H1 (cell line): ENCODE measurements around the gene CHRDL2. TPM values are rescaled to one million over a fixed set of nuclear protein-coding genes. Genes with fewer than 3 reads are reported as not detected.

Source experiments
- CTCF ChIA-PET: fragments of 300-600 bp; sonication (Branson Sonifier 250); formaldehyde crosslinking; loops from one replicate; lab custom pipeline; 2021; ENCODE audit not compliant: partially characterized antibody; lab: Charles Lee
- POLR2A ChIA-PET: fragments of 300-600 bp; sonication (Branson Sonifier 250); formaldehyde crosslinking; loops from one replicate; lab custom pipeline; 2021; ENCODE audit warnings: inconsistent platforms; ENCODE audit not compliant: partially characterized antibody; lab: Charles Lee
- DNase-seq, 2 experiments: peaks; one replicate each; pipeline versions ENCODE4 v3.0.0 to v3.0.0-alpha.2; 2010 to 2022; ENCODE audit warnings: low spot score in 2 of 2, low read depth in 1 of 2, mixed read lengths in 1 of 2
- FAIRE-seq: peaks from 2 replicates; lab custom pipeline; 2011; peaks lifted over from hg19 to GRCh38; lab: Jason Lieb, UNC
- H2AFZ ChIP-seq: 2 replicates; pipeline ENCODE4 v1.8.1; 2012; ENCODE audit warnings: low read length, inconsistent platforms
- H2AK5ac ChIP-seq: 2 replicates; pipeline ENCODE4 v1.6.1; 2013; ENCODE audit warnings: low read depth, low read length
- H2BK120ac ChIP-seq: replicated peaks from 2 replicates; pipeline ENCODE3; 2013; ENCODE audit warnings: low read depth, low read length, inconsistent platforms
- H2BK12ac ChIP-seq: 2 replicates; pipeline ENCODE4 v1.6.1; 2013; ENCODE audit warnings: low read depth, low read length
- H2BK15ac ChIP-seq: 2 replicates; pipeline ENCODE4 v1.6.1; 2013; ENCODE audit warnings: low read length
- H2BK20ac ChIP-seq: 2 replicates; pipeline ENCODE4 v1.6.1; 2013; ENCODE audit warnings: low read length
- H2BK5ac ChIP-seq: 2 replicates; pipeline ENCODE4 v1.6.1; 2013; ENCODE audit warnings: low read depth, low read length
- H3K14ac ChIP-seq: 2 replicates; pipeline ENCODE4 v1.6.1; 2013; ENCODE audit warnings: inconsistent platforms; ENCODE audit not compliant: insufficient read length
- H3K18ac ChIP-seq: 2 replicates; pipeline ENCODE4 v1.6.1; 2013; ENCODE audit warnings: low read length; ENCODE audit errors: extremely low read depth
- H3K23ac ChIP-seq: 2 replicates; pipeline ENCODE4 v1.6.1; 2013; ENCODE audit warnings: inconsistent platforms; ENCODE audit not compliant: insufficient read length
- H3K23me2 ChIP-seq: 2 replicates; pipeline ENCODE4 v1.6.1; 2013; ENCODE audit warnings: low read depth, low read length
- H3K27ac ChIP-seq: 2 replicates; pipeline ENCODE4 v1.6.1; 2011; ENCODE audit warnings: low read depth, low read length, inconsistent platforms
- H3K27me3 ChIP-seq, 4 experiments: replicated peaks in 1 of 4; 1 replicate in 1 of 4; 2 replicates in 3 of 4; pipeline versions ENCODE4 v1.6.1 to v1.8.1; 2011 to 2013; ENCODE audit warnings: low read length in 3 of 4, mild to moderate bottlenecking in 3 of 4, inconsistent platforms in 2 of 4, mixed read lengths in 2 of 4, moderate library complexity in 1 of 4; ENCODE audit not compliant: control insufficient read depth in 3 of 4, insufficient read depth in 3 of 4; ENCODE audit errors: extremely low read depth in 1 of 4
- H3K36me3 ChIP-seq, 4 experiments: 2 replicates each; pipeline versions ENCODE4 v1.6.1 to v1.8.1; 2011 to 2013; ENCODE audit warnings: mild to moderate bottlenecking in 4 of 4, low read length in 3 of 4, moderate library complexity in 2 of 4, control low read depth in 1 of 4, inconsistent platforms in 1 of 4; ENCODE audit not compliant: insufficient read depth in 4 of 4, control insufficient read depth in 2 of 4
- H3K4ac ChIP-seq: replicated peaks from 2 replicates; pipeline ENCODE3; 2013; ENCODE audit warnings: low read length, low read depth, mixed read lengths, inconsistent platforms; ENCODE audit not compliant: insufficient read length
- H3K4me1 ChIP-seq, 4 experiments: replicated peaks in 1 of 4; 1 replicate in 1 of 4; 2 replicates in 3 of 4; pipeline versions ENCODE4 v1.6.1 to v1.8.1; 2011 to 2013; ENCODE audit warnings: low read length in 3 of 4, inconsistent platforms in 2 of 4, mixed read lengths in 1 of 4; ENCODE audit not compliant: insufficient read depth in 4 of 4, control insufficient read depth in 3 of 4
- H3K4me2 ChIP-seq, 2 experiments: 2 replicates each; pipeline versions ENCODE4 v1.6.1 to v1.8.1; 2011 to 2013; ENCODE audit warnings: low read depth in 2 of 2, low read length in 2 of 2, control low read depth in 1 of 2, inconsistent platforms in 1 of 2, mild to moderate bottlenecking in 1 of 2; ENCODE audit not compliant: insufficient read depth in 1 of 2
- H3K4me3 ChIP-seq, 4 experiments: fragments of 200-600, 300-600 bp in 1 of 4; sonication (generic), shearing (Covaris generic), sonication (Bioruptor Twin) in 1 of 4; 2 replicates each; pipeline versions ENCODE4 v1.5.1 to v1.8.1; 2011 to 2016; ENCODE audit warnings: low read length in 4 of 4, low read depth in 3 of 4, control low read depth in 2 of 4, inconsistent platforms in 2 of 4, mild to moderate bottlenecking in 2 of 4, mixed read lengths in 1 of 4, moderate library complexity in 1 of 4; ENCODE audit not compliant: insufficient read depth in 2 of 4; ENCODE audit errors: extremely low read depth in 1 of 4
- H3K56ac ChIP-seq: replicated peaks from 2 replicates; pipeline ENCODE3; 2013; ENCODE audit warnings: low read depth, mild to moderate bottlenecking, mixed read lengths, low read length, inconsistent platforms; ENCODE audit not compliant: insufficient read length
- H3K79me1 ChIP-seq: 2 replicates; pipeline ENCODE4 v1.6.1; 2013; ENCODE audit warnings: low read depth, low read length, control low read depth
- H3K79me2 ChIP-seq, 2 experiments: 2 replicates each; pipeline versions ENCODE4 v1.6.1 to v1.8.1; 2012 to 2013; ENCODE audit warnings: low read length in 2 of 2, mild to moderate bottlenecking in 2 of 2, inconsistent platforms in 1 of 2; ENCODE audit not compliant: insufficient read depth in 2 of 2, control insufficient read depth in 1 of 2
- H3K9ac ChIP-seq, 4 experiments: replicated peaks in 1 of 4; 1 replicate in 1 of 4; 2 replicates in 3 of 4; pipeline versions ENCODE4 v1.6.1 to v1.8.1; 2011 to 2013; ENCODE audit warnings: low read depth in 3 of 4, low read length in 3 of 4, control low read depth in 2 of 4, mild to moderate bottlenecking in 2 of 4, moderate library complexity in 2 of 4, inconsistent platforms in 1 of 4; ENCODE audit errors: extremely low read depth in 1 of 4
- H3K9me3 ChIP-seq, 2 experiments: 2 replicates each; pipeline versions ENCODE4 v1.6.1 to v1.8.1; 2012 to 2013; ENCODE audit warnings: mild to moderate bottlenecking in 2 of 2, moderate library complexity in 2 of 2, control low read depth in 1 of 2, inconsistent platforms in 1 of 2, low read depth in 1 of 2, low read length in 1 of 2, mixed read lengths in 1 of 2; ENCODE audit not compliant: insufficient read depth in 2 of 2
- H4K20me1 ChIP-seq, 2 experiments: replicated peaks in 1 of 2; 2 replicates each; pipeline versions ENCODE3 to v1.8.1; 2011 to 2013; ENCODE audit warnings: inconsistent platforms in 2 of 2, low read length in 2 of 2, mild to moderate bottlenecking in 1 of 2; ENCODE audit not compliant: insufficient read depth in 2 of 2, control insufficient read depth in 1 of 2
- H4K5ac ChIP-seq: 2 replicates; pipeline ENCODE4 v1.6.1; 2013; ENCODE audit warnings: low read length, low read depth, mixed read lengths, inconsistent platforms; ENCODE audit not compliant: insufficient read length
- H4K8ac ChIP-seq: 2 replicates; pipeline ENCODE4 v1.8.0; 2013; ENCODE audit warnings: mild to moderate bottlenecking, moderate library complexity, low read length, inconsistent platforms; ENCODE audit not compliant: insufficient read depth; ENCODE audit errors: extremely low read depth
- H4K91ac ChIP-seq: replicated peaks from 2 replicates; pipeline ENCODE3; 2013; ENCODE audit warnings: low read length, mixed read lengths, inconsistent platforms; ENCODE audit not compliant: insufficient read length
- ASH2L ChIP-seq: fragments of 200-600, 300-600 bp; sonication (generic); IDR thresholded peaks from one replicate; pipeline ENCODE4 v1.7.1; 2017; ENCODE audit warnings: low read length
- ATF3 ChIP-seq: IDR thresholded peaks from 2 replicates; pipeline ENCODE4 v1.6.1; 2011; ENCODE audit warnings: low read depth, mild to moderate bottlenecking, low read length; ENCODE audit not compliant: insufficient read depth
- BCL11A ChIP-seq, 2 experiments: IDR thresholded peaks; one replicate each; pipeline ENCODE4 v1.6.1; 2011; ENCODE audit warnings: low read depth in 2 of 2, low read length in 2 of 2, mild to moderate bottlenecking in 2 of 2
- CTCF ChIP-seq, 3 experiments: IDR thresholded peaks; 1 replicate in 2 of 3; 2 replicates in 1 of 3; pipeline versions ENCODE4 v1.5.1 to v1.6.1; 2011; ENCODE audit warnings: low read length in 3 of 3, mild to moderate bottlenecking in 3 of 3, inconsistent platforms in 2 of 3, low read depth in 1 of 3, moderate library complexity in 1 of 3; ENCODE audit not compliant: insufficient read depth in 1 of 3; ENCODE audit errors: control extremely low read depth in 1 of 3
- EGR1 ChIP-seq: IDR thresholded peaks from 2 replicates; pipeline ENCODE4 v1.6.1; 2011; ENCODE audit warnings: low read depth, low read length, borderline replicate concordance
- EZH2 ChIP-seq: fragments of 200-600 bp; sonication (generic); IDR thresholded peaks from 2 replicates; pipeline ENCODE4 v1.7.1; 2012; ENCODE audit warnings: low read depth, mild to moderate bottlenecking, moderate library complexity, low read length, inconsistent platforms; ENCODE audit not compliant: severe bottlenecking
- GABPA ChIP-seq: IDR thresholded peaks from 2 replicates; pipeline ENCODE4 v1.6.1; 2011; ENCODE audit warnings: mild to moderate bottlenecking, low read length, moderate library complexity, borderline replicate concordance; ENCODE audit not compliant: insufficient read depth
- KDM1A ChIP-seq: fragments of 200-600, 300-600 bp; sonication (generic); IDR thresholded peaks from 2 replicates; pipeline ENCODE4 v1.7.1; 2016; ENCODE audit warnings: mild to moderate bottlenecking, low read length, borderline replicate concordance
- POLR2AphosphoS5 ChIP-seq: IDR thresholded peaks from 2 replicates; pipeline ENCODE4 v1.6.1; 2011; ENCODE audit warnings: low read depth, low read length
- SIN3A ChIP-seq, 2 experiments: IDR thresholded peaks in 1 of 2; conservative IDR thresholded peaks in 1 of 2; 2 replicates each; pipeline ENCODE4 v1.6.1; 2011 to 2012; ENCODE audit warnings: low read length in 2 of 2, improper control_type of control experiment in 1 of 2, low read depth in 1 of 2, mild to moderate bottlenecking in 1 of 2
- SIRT6 ChIP-seq: IDR thresholded peaks from one replicate; pipeline ENCODE4 v1.7.1; 2012; ENCODE audit warnings: low read length, inconsistent platforms
- WGBS, 2 experiments: shearing (Covaris generic) in 1 of 2; methylation state at CpG; one replicate each; pipeline versions ENCODE4 v1.1.6 to v1.1.7; 2013 to 2015; ENCODE audit warnings: low lambda C conversion rate in 2 of 2, mixed read lengths in 2 of 2, inconsistent platforms in 1 of 2, low coverage in 1 of 2, missing lambda C conversion rate in 1 of 2; ENCODE audit not compliant: insufficient replicate concordance in 2 of 2, insufficient coverage in 1 of 2, insufficient read length in 1 of 2; ENCODE audit errors: extremely low coverage in 1 of 2, missing lambda C conversion rate in 1 of 2; 5-methylcytosine and 5-hydroxymethylcytosine counted together
- polyA plus RNA-seq, 7 experiments: library from polyadenylated mRNA; depleted of rRNA in 3 of 7; stranded (reverse) in 5 of 7; unstranded in 2 of 7; fragments of >200 nt in 5 of 7; fragments of 200-250 nt in 2 of 7; gene quantifications; 1 replicate in 5 of 7; 2 replicates in 1 of 7; 4 replicates in 1 of 7; pipeline versions ENCODE4 v1.2.1 to v1.2.3, GENCODE V29; 2011 to 2013; ENCODE audit warnings: missing spikeins in 2 of 7, mixed read lengths in 2 of 7
- total RNA-seq: library from RNA; stranded (reverse); fragmentation: NEBNext Ultra II Directional; extraction: Animal tissue kit (Norgen Biotek cat#: 25700); gene quantifications from 2 replicates; pipeline ENCODE4 v1.2.1, GENCODE V29; 2021

CHRDL2 gene
- total and polyA plus RNA-seq, 2 of the 8 experiments (the other 6 are each of a cell fraction or from before 2014, with no cell fraction given) = 0.26 to 0.48 TPM

- POLR2A ChIA-PET = no interaction called here
These were observed 22.1 kb downstream of the CHRDL2 start for GRCh38 chr11:74709175-74709574.

More at GRCh38 chr11:74709175-74709574, 22.1 kb downstream of the CHRDL2 start:
- no peaks in the 10 kb centered on the region for H3K23me2 ChIP-seq
- no peak overlapping the region for H3K4me3 ChIP-seq
- no peak overlapping the region for H3K23ac ChIP-seq
- H2AFZ ChIP-seq = no peak overlapping the region
- no peak overlapping the region for H3K27ac ChIP-seq
- H4K5ac ChIP-seq = no peak overlapping the region
- no peak overlapping the region for H4K91ac ChIP-seq
- H2AK5ac ChIP-seq = no peak overlapping the region
- H3K9ac ChIP-seq = no peak overlapping the region
- H2BK12ac ChIP-seq = no peak overlapping the region
- H2BK120ac ChIP-seq = no peak overlapping the region
- no peak overlapping the region for H4K8ac ChIP-seq
- no peak for FAIRE-seq
- H2BK5ac ChIP-seq = no peak overlapping the region
- H3K27me3 ChIP-seq = no peaks in the 10 kb centered on the region
- H3K9me3 ChIP-seq = no peaks in the 10 kb centered on the region
- 82% methylated on average over 3 of the region's 3 CpGs; no CpG with 5 or more reads in 1 of the 2 experiments for WGBS, 2 experiments
- H3K79me1 ChIP-seq = no peaks in the 10 kb centered on the region
- no peak for DNase-seq
- peaks cover 0 to 6% (median 3%) of the 10 kb centered on the region in 4 experiments; a peak in 3 of 7 replicates for H3K4me1 ChIP-seq
- TF ChIP-seq ASH2L (no peak), SIRT6 (no peak), ATF3 (no peak), POLR2AphosphoS5 (no peak), EZH2 (no peak), BCL11A (IDR thresholded peaks at IDR 0.05; ENCODE audit: low read depth in 2 of 2, low read length in 2 of 2) (no peak), CTCF (IDR thresholded peaks at IDR 0.05; ENCODE audit: control extremely low read depth in 1 of 3, insufficient read depth in 1 of 3, low read depth in 1 of 3, low read length in 3 of 3) (no peak), KDM1A (no peak), SIN3A (conservative IDR thresholded peaks at IDR 0.05 in 1 of 2, IDR thresholded peaks at IDR 0.05 in 1 of 2; ENCODE audit: low read depth in 1 of 2, low read length in 2 of 2) (no peak), EGR1 (no peak), GABPA (no peak)
- H3K79me2 ChIP-seq = no peaks in the 10 kb centered on the region
- H3K4ac ChIP-seq = no peak overlapping the region
- no peak overlapping the region for H3K56ac ChIP-seq
- no peak overlapping the region for H3K18ac ChIP-seq
- no peaks in the 10 kb centered on the region for H3K36me3 ChIP-seq
- no peak overlapping the region for H3K4me2 ChIP-seq
- no peak overlapping the region for H3K14ac ChIP-seq
- H4K20me1 ChIP-seq = no peaks in the 10 kb centered on the region
- CTCF ChIA-PET = interaction anchor here (1.3 kb wide), 1 partner anchor 26 kb away, joined by 3 read pairs; no protein-coding TSS in a partner anchor
- H2BK15ac ChIP-seq = no peak overlapping the region
- no peak overlapping the region for H2BK20ac ChIP-seq
